Measurements from ENCODE around the gene CHMP5.

CHMP5 gene

GRCh38 chr9:33244137-33244784, 20.6 kb upstream of the CHMP5 start:
- DNase-seq: no peak

- no peak for DNase-seq
Measured at GRCh38 chr9:33245341-33245740, 19.5 kb upstream of the CHMP5 start.

DNA sequence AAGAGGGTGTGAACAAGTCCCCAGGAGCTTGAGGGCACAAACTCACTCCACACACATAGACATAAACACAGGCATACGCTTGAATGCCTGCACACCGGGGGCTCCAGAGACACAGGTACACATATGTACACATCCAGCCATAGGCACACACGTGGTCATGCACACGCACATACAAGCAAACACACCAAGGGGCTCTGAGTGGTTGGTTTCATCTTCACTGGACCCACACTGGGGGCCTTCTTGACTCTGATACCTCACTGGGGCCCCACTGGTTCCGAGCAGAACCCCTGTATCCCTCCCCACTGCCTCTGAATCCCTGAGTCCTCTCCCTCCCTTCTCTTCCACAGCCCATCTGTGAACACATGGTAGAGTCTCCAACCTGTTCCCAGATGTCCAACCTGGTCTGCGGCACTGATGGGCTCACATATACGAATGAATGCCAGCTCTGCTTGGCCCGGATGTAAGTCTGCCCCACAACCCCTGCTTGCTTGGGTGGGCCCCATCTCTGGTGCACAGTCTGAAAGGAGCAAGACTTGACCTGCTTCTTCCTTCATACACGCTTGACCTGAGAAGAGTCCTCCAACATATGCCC, 18.5 kb upstream of the CHMP5 start:
- no peak for DNase-seq

GRCh38 chr9:33248606-33249005, 16.2 kb upstream of the CHMP5 start:
- no peak for DNase-seq

DNA sequence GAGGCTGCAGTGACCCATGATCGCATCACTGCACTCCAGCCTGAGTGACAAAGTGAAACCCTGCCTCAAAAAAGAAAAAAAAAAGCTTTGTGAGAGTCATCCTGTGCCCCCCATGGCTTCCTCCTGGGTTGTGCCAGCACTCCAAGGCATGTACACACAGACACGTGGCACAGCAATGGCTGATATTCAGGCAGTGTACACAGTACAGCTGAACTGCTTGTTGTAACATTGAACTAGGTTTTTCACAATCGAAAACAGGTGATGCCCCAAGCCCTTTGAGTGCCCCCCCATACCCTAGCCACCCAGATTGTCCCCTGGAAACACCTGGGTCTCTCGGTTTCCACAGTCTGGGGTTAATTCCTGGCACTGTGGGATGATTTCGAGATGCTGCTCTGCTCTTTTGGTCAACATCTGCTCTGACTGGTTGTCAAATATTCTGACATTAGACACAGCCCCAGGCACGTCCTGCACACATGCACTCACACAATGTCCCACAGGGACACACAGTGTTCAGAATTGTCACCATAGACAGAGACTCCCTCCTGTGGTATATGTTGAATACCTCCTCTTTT, 15.7 kb upstream of the CHMP5 start:
- DNase-seq: no peak

DNA sequence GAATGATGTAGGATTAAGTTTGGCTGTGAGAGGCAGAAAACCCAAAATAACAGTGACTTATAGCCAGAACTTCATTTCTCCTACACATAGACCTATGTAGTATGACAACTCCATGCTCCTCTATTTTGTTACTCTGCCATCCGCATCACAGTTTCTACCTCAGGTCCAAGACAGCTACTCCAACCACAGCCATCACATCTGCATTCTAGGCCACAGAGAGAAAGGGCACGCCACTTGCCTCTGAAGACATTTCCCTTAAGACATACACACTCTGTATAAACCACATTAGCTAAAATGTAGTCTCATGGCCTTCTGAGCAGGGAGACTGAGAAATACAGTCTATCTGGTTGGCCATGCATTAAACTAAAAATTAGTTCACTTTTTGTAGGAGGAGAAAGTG, 14.9 kb upstream of the CHMP5 start:
- no peak for DNase-seq

DNA sequence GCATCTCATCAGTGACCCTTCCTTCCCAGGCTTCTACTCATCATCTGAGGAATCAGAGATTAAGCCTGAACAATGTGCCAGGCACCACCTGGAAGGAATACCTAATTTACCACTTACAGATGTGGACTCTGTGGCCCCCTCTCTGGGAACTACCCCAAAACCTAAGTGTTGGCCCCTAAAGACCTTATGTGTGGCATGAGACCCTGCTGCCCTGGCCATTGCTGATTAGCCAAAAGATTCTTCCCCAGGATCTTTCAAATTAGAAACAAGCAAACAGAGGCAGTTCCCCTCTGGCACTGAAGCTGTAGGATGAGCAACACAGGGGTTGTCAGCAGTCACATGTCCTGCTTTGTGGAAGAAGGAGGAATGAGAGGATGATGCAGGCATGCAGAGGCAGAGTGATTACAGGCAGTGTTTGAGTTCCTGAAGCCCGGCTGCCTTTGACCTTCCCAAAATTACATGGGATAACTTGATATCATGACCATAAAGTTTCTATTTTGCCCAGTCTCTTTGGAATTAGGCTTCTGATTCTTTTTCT, 14.3 kb upstream of the CHMP5 start:
- no peak for DNase-seq

GRCh38 chr9:33254211-33254610, 10.6 kb upstream of the CHMP5 start:
- DNase-seq: no peak

DNA sequence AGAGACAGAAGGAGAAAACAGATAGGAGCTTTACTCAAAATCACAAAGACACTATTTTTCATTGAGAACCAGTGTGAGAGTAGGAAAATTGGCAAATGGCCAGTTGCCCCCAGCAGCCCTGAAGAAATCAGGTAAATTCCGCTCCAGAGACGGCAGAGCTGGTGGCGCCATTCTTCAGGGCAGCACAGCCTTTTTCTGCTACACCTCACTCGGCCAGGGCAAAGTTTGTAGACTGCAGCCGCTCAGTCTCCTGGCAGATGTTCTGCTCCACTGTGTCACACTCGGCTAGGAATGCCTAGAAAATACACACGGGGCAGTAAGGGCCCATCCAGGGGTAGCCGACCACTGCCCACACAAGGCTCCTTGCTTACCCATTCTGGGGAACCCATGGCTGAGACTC, 9.8 kb upstream of the CHMP5 start:
- DNase-seq: no peak

- DNase-seq: no peak
Measured at GRCh38 chr9:33255471-33255870, 9.4 kb upstream of the CHMP5 start.

DNA sequence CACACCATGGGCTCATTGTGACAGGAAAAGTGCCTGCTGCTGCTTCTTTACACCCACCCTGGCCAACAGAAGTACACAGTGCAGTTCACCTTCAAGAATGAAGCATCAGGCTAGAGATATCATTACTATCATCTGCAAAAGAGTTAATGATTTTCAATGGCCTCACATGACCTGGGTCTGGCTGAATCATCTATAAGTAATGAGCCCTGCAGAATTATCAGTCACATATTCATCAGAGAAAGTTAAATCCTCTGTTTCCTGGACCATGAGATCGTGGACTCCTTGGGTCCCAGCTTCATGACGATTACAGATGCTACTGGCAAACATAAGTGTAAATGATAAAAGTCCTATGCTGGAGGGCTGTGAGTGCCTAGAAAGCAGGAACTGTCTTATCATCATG, 8.6 kb upstream of the CHMP5 start:
- no peak for DNase-seq

- DNase-seq: no peak
Measured at GRCh38 chr9:33257276-33257675, 7.6 kb upstream of the CHMP5 start.

DNA sequence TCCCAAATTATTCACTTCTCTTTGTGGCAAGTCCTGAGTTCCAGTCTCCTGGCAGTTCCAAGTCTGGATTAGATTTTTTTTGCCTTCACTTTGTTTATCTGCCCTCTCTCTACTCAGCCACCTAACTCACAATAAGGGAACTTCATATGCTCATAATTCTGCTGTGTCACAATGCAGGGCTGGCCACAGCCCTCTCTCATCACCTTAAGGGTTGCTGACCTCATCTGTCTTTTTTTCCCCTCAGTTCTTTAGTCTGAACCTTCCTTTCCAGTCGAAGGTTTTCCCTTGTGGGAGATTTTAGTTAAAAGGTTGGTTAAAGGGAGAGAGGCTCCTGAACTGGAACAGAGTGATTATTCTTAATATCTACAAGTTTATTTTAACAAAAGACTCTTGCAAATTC, 4.5 kb upstream of the CHMP5 start:
- DNase-seq: no peak

DNA sequence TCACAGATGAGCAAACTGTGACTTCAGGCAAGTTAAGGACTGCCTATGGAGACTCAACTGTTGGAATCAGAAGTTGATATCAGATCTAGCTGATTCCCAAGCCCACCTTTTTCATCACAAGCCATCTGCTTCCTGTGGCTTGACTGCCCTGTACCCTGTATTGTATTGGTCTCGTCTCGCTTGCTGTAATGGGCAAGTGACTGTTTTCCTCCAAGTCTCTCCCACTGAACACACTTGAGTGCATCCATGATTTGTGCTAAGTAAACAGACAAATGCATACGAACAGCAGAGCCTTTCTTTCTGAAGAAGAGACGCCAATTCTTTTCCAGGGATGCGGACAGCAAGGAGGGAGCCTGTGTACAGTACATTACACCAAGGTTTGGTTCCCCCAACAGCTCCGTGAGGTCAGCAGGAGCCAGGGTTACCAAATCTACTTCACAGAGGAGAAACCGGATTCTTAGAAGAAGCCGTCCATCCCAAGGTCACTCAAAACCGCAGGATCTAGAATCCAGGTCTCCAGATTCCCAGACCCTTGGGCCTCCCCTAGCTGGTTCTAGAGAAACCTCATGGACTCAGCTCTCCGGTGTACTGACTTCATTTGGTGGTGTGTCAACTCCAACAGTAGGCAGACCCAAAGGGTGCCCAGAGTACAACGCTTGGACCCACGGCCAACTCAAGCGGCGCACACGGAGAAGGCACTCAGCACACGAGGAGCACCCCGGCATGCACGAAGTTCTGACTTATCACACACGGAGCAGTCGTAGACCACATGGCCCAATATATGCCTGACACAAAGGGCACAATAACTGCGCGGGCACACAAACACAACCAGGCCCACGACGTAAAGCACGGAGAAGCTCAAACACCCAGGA, 1.5 kb upstream of the CHMP5 start:
- peak in 1 of 5 experiments; percentile 57 for DNase-seq

GRCh38 chr9:33264003-33264472, 811 bp upstream of the CHMP5 start:
- peak in 4 of 5 experiments; percentile 17 to 41 (median 30) for DNase-seq

GRCh38 chr9:33265211-33265865, 489 bp downstream of the CHMP5 start:
- no peak for DNase-seq

- DNase-seq: peak in 1 of 5 experiments; percentile 50
Measured at GRCh38 chr9:33267151-33267767, 2.4 kb downstream of the CHMP5 start.

DNA sequence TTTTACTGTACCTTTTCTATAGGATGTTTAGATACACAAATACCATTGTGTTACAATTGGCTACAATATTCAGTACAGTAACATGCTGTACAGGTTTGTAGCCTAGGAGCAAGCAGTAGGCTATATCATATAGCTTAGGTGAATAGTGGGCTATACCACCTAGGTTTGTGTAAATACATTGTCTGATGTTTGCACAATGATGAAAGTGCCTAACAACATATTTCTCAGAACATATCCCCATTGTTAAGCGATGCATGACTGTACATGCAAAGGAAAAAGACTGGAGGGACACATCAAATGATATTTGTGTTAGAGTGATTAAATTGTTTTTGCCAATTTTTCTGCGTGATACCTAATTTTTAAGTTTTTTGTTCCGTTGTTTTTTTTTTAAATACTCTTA, 5.3 kb downstream of the CHMP5 start:
- DNase-seq: no peak

DNA sequence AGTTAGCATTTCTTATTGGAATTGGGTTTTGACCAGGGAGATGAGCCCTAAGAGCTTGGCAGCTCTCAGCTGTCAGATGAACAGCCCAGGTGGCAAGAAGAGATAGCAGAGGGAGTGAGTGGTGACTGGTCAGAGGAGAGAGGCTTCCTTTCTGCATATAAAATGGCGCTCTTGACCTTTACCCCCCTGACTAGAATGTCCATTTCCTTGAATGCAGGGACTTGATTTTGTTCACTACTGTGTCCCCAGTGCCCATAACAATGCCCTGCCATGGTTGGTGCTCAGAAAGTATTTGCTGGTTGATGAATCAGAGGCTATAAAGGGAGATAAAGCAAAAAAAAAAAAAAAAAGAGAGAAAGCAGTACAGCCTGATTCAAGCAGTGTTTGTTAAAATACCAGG, 7.2 kb downstream of the CHMP5 start:
- DNase-seq: no peak

- DNase-seq: no peak
Measured at GRCh38 chr9:33273266-33273971, 8.6 kb downstream of the CHMP5 start.

- no peak for DNase-seq
Measured at GRCh38 chr9:33273972-33274328, 9.1 kb downstream of the CHMP5 start.

DNA sequence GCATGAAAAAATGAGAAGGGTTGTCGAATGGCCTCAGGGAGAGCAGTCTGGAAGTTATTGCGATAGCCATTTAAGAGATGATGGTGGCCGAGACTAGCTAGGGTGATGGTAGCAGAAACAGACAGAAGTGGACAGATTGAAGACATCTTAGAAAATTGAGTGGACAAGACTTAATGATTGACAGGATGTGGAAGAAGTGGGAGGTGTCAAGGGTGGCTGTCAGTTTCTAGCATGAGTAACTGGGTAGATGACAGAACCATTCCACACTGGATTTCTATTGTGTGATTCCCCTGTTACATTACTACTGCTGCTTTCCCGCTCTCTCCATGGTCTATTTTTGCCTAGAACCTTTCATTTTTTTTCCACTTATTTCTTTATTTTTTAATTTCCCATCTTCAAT, 12.6 kb downstream of the CHMP5 start:
- no peak for DNase-seq

Measured in T-helper 2 cell (primary cell).